Lower lobe of right lung (tissue), 2 donors: ENCODE data around the gene WDFY4. TPM values are rescaled to one million over a fixed set of nuclear protein-coding genes. Genes with fewer than 3 reads are reported as not detected.

Experiments
- ATAC-seq, 2 donors: fragments of 200-7000 bp; cut with Tn5 transposase; one replicate each; pipeline ENCODE4 v1.9.1; 2020 to 2022; ENCODE audit warnings: mild to moderate bottlenecking in 2 of 2, moderate library complexity in 2 of 2
- DNase-seq: peaks from one replicate; pipeline ENCODE4 v3.0.0-alpha.2; 2020
- H3K27ac ChIP-seq: fragments of 200-600 bp; one replicate; pipeline ENCODE4 v1.8.0; 2022
- H3K27me3 ChIP-seq: fragments of 200-600 bp; one replicate; pipeline ENCODE4 v1.8.0; 2022; ENCODE audit warnings: low read depth
- H3K36me3 ChIP-seq: fragments of 200-600 bp; one replicate; pipeline ENCODE4 v1.8.0; 2022; ENCODE audit warnings: mild to moderate bottlenecking
- H3K4me1 ChIP-seq: fragments of 200-600 bp; one replicate; pipeline ENCODE4 v1.8.0; 2022
- H3K4me3 ChIP-seq: fragments of 200-600 bp; one replicate; pipeline ENCODE4 v1.8.0; 2022; ENCODE audit warnings: mild to moderate bottlenecking
- H3K9me3 ChIP-seq: fragments of 200-600 bp; one replicate; pipeline ENCODE4 v1.8.0; 2022
- CTCF ChIP-seq: fragments of 200-600 bp; IDR thresholded peaks from one replicate; pipeline ENCODE4 v1.8.0; 2022; ENCODE audit warnings: antibody characterized with exemption, mild to moderate bottlenecking
- intact Hi-C: fragments of 100-400 bp; cut with DNase I; formaldehyde crosslinking; loops from one replicate; pipeline ENCODE4 v1.11.0; 2022
- total RNA-seq: library from RNA; stranded (reverse); fragmentation: NEBNext Ultra II Directional; extraction: Animal tissue kit (Norgen Biotek cat#: 25700); gene quantifications from one replicate; pipeline ENCODE4 v1.2.1, GENCODE V29; 2021
- donor health status: DM: no; HTN: yes; CAD: no; lungs with severe emphysema.

WDFY4 gene
- total RNA-seq, 1 donor from 2014 or later = 44.4 TPM

- Histone ChIP-seq H3K4me1 (peaks cover 16% of the 10 kb centered on the region), H3K4me3 (no peak overlapping the region), H3K27me3 (no peaks in the 10 kb centered on the region), H3K27ac (no peak overlapping the region), H3K9me3 (no peaks in the 10 kb centered on the region), H3K36me3 (peaks cover 9% of the 10 kb centered on the region)
- ATAC-seq = no peak
- intact Hi-C loops = no loop called here
- no peak for TF ChIP-seq CTCF
- DNase-seq = no peak
Measured at GRCh38 chr10:48898426-48898825, 213.8 kb downstream of the WDFY4 start.

- no peaks in the 10 kb centered on the region for H3K9me3 ChIP-seq
- peaks cover 16% of the 10 kb centered on the region for H3K4me1 ChIP-seq
- peaks cover 9% of the 10 kb centered on the region for H3K36me3 ChIP-seq
- peak overlapping the region; percentile 68 for H3K27ac ChIP-seq
- DNase-seq (no peak), ATAC-seq (no peak)
- intact Hi-C loops = no loop called here
- TF ChIP-seq CTCF = no peak
- H3K4me3 ChIP-seq = no peak overlapping the region
- no peaks in the 10 kb centered on the region for H3K27me3 ChIP-seq
Measured at GRCh38 chr10:48899781-48900180, 215.1 kb downstream of the WDFY4 start.

- H3K27me3 ChIP-seq = no peaks in the 10 kb centered on the region
- peak; percentile 36 to 54 for ATAC-seq
- TF ChIP-seq CTCF = no peak
- H3K4me3 ChIP-seq = no peak overlapping the region
- intact Hi-C loops = no loop called here
- peaks cover 9% of the 10 kb centered on the region for H3K36me3 ChIP-seq
- H3K27ac ChIP-seq = peak overlapping the region; percentile 68
- no peaks in the 10 kb centered on the region for H3K9me3 ChIP-seq
- DNase-seq = no peak
- peaks cover 16% of the 10 kb centered on the region for H3K4me1 ChIP-seq
Measured at GRCh38 chr10:48900371-48900801, 215.7 kb downstream of the WDFY4 start.

GRCh38 chr10:48901319-48901718 is 216.6 kb downstream of the WDFY4 start:
- Histone ChIP-seq H3K4me1 (peaks cover 16% of the 10 kb centered on the region), H3K36me3 (peaks cover 9% of the 10 kb centered on the region), H3K4me3 (no peak overlapping the region), H3K27me3 (no peaks in the 10 kb centered on the region), H3K9me3 (no peaks in the 10 kb centered on the region), H3K27ac (peak overlapping the region; percentile 68)
- intact Hi-C loops = no loop called here
- TF ChIP-seq CTCF = no peak
- ATAC-seq = no peak
- DNase-seq = no peak

- no peak for ATAC-seq
- TF ChIP-seq CTCF = no peak
Measured at GRCh38 chr10:48902096-48902495, 217.4 kb downstream of the WDFY4 start.

GRCh38 chr10:48903151-48903550 is 218.5 kb downstream of the WDFY4 start:
- Histone ChIP-seq H3K36me3 (no peaks in the 10 kb centered on the region), H3K27me3 (no peaks in the 10 kb centered on the region), H3K9me3 (no peaks in the 10 kb centered on the region), H3K27ac (no peak overlapping the region), H3K4me1 (peaks cover 16% of the 10 kb centered on the region), H3K4me3 (no peak overlapping the region)
- intact Hi-C loops = no loop called here
- ATAC-seq (no peak), DNase-seq (no peak)
- TF ChIP-seq CTCF = no peak

More at GRCh38 chr10:48902096-48902495, 217.4 kb downstream of the WDFY4 start:
- peaks cover 7% of the 10 kb centered on the region for H3K36me3 ChIP-seq
- DNase-seq = no peak
- no peak overlapping the region for H3K4me3 ChIP-seq
- intact Hi-C loops = no loop called here
- no peaks in the 10 kb centered on the region for H3K9me3 ChIP-seq
- H3K27ac ChIP-seq = no peak overlapping the region
- H3K4me1 ChIP-seq = peaks cover 16% of the 10 kb centered on the region
- no peaks in the 10 kb centered on the region for H3K27me3 ChIP-seq
